Heart left ventricle (tissue), 16 donors: ENCODE measurements around the gene PLA2G6. TPM values are rescaled to one million over a fixed set of nuclear protein-coding genes. Genes with fewer than 3 reads are reported as not detected.

Experiments used
- ATAC-seq, 4 donors: fragments of 200-7000 bp; cut with Tn5 transposase; one replicate each; pipeline ENCODE4 v1.9.1; 2020 to 2022; ENCODE audit warnings: moderate library complexity in 4 of 4, mild to moderate bottlenecking in 3 of 4, moderate number of reproducible peaks in 1 of 4
- DNase-seq, 5 donors: peaks; one replicate each; pipeline ENCODE4 v3.0.0-alpha.2; 2020
- H3K27ac ChIP-seq, 12 donors: fragments of 200-600 bp; sonication (generic) in 4 of 12; one replicate each; pipeline versions ENCODE4 v1.5.0 to v1.8.0; 2016 to 2022; ENCODE audit warnings: mild to moderate bottlenecking in 2 of 12
- H3K27me3 ChIP-seq, 9 donors: fragments of 200-600 bp; sonication (generic) in 2 of 9; one replicate each; pipeline versions ENCODE4 v1.5.1 to v1.8.0; 2016 to 2022; ENCODE audit warnings: mild to moderate bottlenecking in 3 of 9
- H3K36me3 ChIP-seq, 9 donors: fragments of 200-600 bp; sonication (generic) in 2 of 9; one replicate each; pipeline versions ENCODE4 v1.5.0 to v1.8.0; 2018 to 2022; ENCODE audit warnings: mild to moderate bottlenecking in 2 of 9
- H3K4me1 ChIP-seq, 12 donors: fragments of 200-600 bp; sonication (generic) in 4 of 12; one replicate each; pipeline versions ENCODE4 v1.5.0 to v1.8.0; 2016 to 2022; ENCODE audit warnings: mild to moderate bottlenecking in 3 of 12
- H3K4me3 ChIP-seq, 12 donors: fragments of 200-600 bp; sonication (generic) in 4 of 12; one replicate each; pipeline versions ENCODE4 v1.5.0 to v1.8.0; 2017 to 2022; ENCODE audit warnings: mild to moderate bottlenecking in 9 of 12, moderate library complexity in 4 of 12
- H3K9me3 ChIP-seq, 12 donors: fragments of 200-600 bp; sonication (generic) in 4 of 12; one replicate each; pipeline versions ENCODE4 v1.5.0 to v1.8.0; 2016 to 2022; ENCODE audit warnings: mild to moderate bottlenecking in 1 of 12
- POLR2A ChIP-seq, 2 donors: fragments of 450-650 bp; IDR thresholded peaks; one replicate each; pipeline ENCODE4 v1.6.1; 2017; ENCODE audit warnings: antibody characterized with exemption in 2 of 2, mild to moderate bottlenecking in 2 of 2, moderate library complexity in 2 of 2
- WGBS, 4 donors: extraction: QIAGEN DNeasy Blood & Tissue Kit in 2 of 4; methylation state at CpG; one replicate each; pipeline versions ENCODE4 v1.1.5 to v1.1.7; 2013 to 2018; 5-methylcytosine and 5-hydroxymethylcytosine counted together
- intact Hi-C, 10 donors: fragments of 100-400 bp; cut with DNase I; formaldehyde crosslinking; loops; one replicate each; pipeline versions ENCODE4 v1.11.1 to v1.14.2; 2022
- polyA plus RNA-seq, 2 donors: library from polyadenylated mRNA; stranded (reverse); fragments of 200-250 nt; gene quantifications; one replicate each; pipeline ENCODE4 v1.2.3, GENCODE V29; 2013
- total RNA-seq, 9 donors: library from RNA; depleted of rRNA in 2 of 9; stranded (reverse); fragments of >200 nt in 2 of 9; fragmentation: NEBNext Ultra II Directional in 3 of 9; extraction: Animal tissue kit (Norgen Biotek cat#: 25700) in 3 of 9; gene quantifications; one replicate each; pipeline versions ENCODE4 v1.1.0 to v1.2.4, GENCODE V29; 2016 to 2023
- TF ChIP-seq, protein P1 (sequence below), 12 donors: fragments of 200-600 bp; sonication (generic) in 4 of 12; IDR thresholded peaks; one replicate each; pipeline versions ENCODE4 v1.5.0 to v1.8.0; 2018 to 2022; ENCODE audit warnings: antibody characterized with exemption in 12 of 12, mild to moderate bottlenecking in 5 of 12
- donor health status: ischemic (EF 13 %, LVEDD 7.1; RV severe dilation, severe dysfunction).
- donor health status: healthy with polysubstance abuse.
- donor health status: DM: no; HTN: yes; CAD: no.
- donor health status: DM: no; HTN: no; CAD: no.
- donor health status: ischemic (EF 25% LVEDD 6.9; RV normal size, moderate dysfunction).
- donor health status: ischemic (EF 25% LVEDD 5.7; RV mildly dilated, moderate dysfunction).
- donor health status: healthy.
- donor health status: DM: yes; HTN: yes; CAD: no.
- donor health status: ischemic (EF 35%, LVEDD 5.7; RV mildly dilated, moderate dysfunction).
- donor health status: nonischemic (EF 11% LVEDD 7.7; RV severe dilation, severe dysfunction).
- donor health status: DM: yes; HTN: yes; CAD: no.
- donor health status: PGD.
- donor health status: ischemic (EF 29% LVEDD 5.4; RV normal size, mild dysfunction).
- donor health status: nonischemic (EF 23%, LVEDD 6.1; RV moderate dilation, normal function).

Gene PLA2G6
- total and polyA plus RNA-seq, 11 donors: 4.9 to 17.9 (median 11.0) TPM

DNA sequence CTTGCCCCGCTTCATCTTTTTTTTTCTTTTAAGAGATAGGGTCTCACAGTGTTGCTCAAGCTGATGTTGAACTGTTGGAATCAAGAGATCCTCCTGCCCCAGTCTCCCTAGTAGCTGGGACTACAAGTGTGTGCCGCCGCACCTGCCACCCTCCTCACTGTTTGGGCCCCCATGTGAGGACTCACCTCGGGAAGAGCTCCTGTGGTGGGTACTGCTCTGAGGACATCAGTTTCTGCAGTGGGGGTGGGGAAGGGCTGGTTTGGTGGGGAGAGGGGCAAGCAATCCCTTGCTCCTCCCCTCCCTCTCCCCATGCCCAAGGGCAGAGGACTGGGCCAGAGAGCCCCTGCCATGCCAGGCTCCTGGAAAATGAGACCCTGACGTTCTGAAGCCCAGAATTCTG lies 96.1 kb downstream of the PLA2G6 start:
- intact Hi-C loops: no loop called here
- peaks cover 0 to 49% (median 14%) of the 10 kb centered on the region in 9 donors for H3K27me3 ChIP-seq

DNA sequence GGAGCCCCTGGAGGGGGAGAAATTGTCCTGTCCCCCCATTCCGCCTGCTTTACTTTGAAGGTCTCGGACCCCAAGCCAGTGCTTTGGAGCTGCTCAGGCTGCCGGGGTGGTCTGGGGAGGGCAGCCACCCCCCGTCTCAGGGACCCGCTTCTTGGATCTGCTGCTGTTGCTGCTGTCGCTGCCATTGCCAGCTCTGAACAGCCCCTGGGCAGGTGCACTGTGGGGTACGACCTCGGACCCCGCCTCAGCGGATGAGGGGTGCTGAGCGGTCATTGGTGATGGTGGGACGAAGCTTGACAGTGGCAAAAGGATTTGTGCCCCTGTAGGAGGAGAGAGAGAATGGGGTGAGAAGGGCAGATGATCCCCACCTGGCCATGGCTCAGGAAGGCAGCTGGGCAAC lies 96.6 kb downstream of the PLA2G6 start:
- peaks cover 0 to 53% (median 14%) of the 10 kb centered on the region in 9 donors for H3K27me3 ChIP-seq
- H3K4me1 ChIP-seq: peaks cover 5 to 34% (median 20%) of the 10 kb centered on the region in 12 donors
- TF ChIP-seq, protein P1, sequence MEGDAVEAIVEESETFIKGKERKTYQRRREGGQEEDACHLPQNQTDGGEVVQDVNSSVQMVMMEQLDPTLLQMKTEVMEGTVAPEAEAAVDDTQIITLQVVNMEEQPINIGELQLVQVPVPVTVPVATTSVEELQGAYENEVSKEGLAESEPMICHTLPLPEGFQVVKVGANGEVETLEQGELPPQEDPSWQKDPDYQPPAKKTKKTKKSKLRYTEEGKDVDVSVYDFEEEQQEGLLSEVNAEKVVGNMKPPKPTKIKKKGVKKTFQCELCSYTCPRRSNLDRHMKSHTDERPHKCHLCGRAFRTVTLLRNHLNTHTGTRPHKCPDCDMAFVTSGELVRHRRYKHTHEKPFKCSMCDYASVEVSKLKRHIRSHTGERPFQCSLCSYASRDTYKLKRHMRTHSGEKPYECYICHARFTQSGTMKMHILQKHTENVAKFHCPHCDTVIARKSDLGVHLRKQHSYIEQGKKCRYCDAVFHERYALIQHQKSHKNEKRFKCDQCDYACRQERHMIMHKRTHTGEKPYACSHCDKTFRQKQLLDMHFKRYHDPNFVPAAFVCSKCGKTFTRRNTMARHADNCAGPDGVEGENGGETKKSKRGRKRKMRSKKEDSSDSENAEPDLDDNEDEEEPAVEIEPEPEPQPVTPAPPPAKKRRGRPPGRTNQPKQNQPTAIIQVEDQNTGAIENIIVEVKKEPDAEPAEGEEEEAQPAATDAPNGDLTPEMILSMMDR (IDR thresholded peaks at IDR 0.05): no peak
- TF ChIP-seq POLR2A (IDR thresholded peaks at IDR 0.05): no peak
- H3K9me3 ChIP-seq: no peaks in the 10 kb centered on the region
- H3K36me3 ChIP-seq: no peaks in the 10 kb centered on the region
- H3K4me3 ChIP-seq: no peak overlapping the region
- no peak overlapping the region for H3K27ac ChIP-seq
- DNase-seq: peak in 1 of 5 donors; percentile 40
- no peak for ATAC-seq
- intact Hi-C loops: no loop called here
- 87 to 97% (median 95%) methylated on average over 4 to 12 of the region's 12 CpGs for WGBS, 4 donors

More for the DNA sequence above, 96.1 kb downstream of the PLA2G6 start:
- H3K4me3 ChIP-seq: no peak overlapping the region
- no peaks in the 10 kb centered on the region for H3K36me3 ChIP-seq
- no peak overlapping the region for H3K27ac ChIP-seq
- peaks cover 5 to 34% (median 20%) of the 10 kb centered on the region in 12 donors for H3K4me1 ChIP-seq
- ATAC-seq (no peak), DNase-seq (no peak)
- WGBS, 4 donors: 72 to 90% (median 78%) methylated on average over 3 to 5 of the region's 5 CpGs
- TF ChIP-seq POLR2A (IDR thresholded peaks at IDR 0.05): no peak
- TF ChIP-seq, protein P1 (IDR thresholded peaks at IDR 0.05): no peak
- no peaks in the 10 kb centered on the region for H3K9me3 ChIP-seq

DNA sequence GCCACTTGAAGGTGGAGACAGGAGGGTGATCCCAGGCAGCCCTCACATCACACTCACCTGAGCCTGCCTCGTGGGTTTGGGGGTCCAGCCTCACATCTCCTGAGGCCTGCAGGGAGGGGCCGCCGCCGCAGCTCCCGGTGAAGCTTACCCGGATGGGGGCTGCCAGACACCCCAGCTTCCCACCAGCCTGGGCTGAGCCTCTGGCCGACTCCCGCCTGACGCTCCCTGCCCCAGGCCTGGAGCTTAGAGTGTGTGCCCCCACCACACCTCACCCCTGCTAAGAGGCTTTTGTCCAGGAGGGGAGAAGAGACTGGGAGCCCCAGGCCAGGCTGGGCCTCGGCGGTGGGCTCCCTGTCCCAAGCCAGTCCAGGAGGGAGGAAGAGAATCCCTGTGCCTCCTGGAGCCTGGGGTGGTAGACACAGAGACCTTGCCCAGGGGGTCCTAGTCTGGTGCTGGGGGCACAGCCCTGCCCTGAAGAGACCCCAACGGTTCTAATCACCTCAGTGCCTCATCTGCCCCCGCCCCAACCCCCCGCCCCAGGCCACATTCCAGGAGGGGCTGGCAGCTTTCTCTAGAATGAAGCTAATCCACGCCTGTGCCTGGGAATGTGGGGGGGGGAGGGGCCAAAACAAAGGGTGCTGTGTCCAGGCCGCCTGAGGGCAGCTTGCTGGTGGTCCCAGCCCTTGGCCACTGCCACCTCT lies 97.5 kb downstream of the PLA2G6 start, which contains the start of gene SLC16A8:
SLC16A8 (minus strand) TSS at position 254 of the 701 bp plus-strand sequence. CDS start 1,311 bp downstream, outside the sequence.
- intact Hi-C loops: no loop called here
- Histone ChIP-seq H3K9me3 (no peaks in the 10 kb centered on the region), H3K27ac (no peak within 1 kb of the TSS), H3K36me3 (no peaks in the 10 kb centered on the region), H3K4me1 (peaks cover 5 to 29% (median 20%) of the 10 kb centered on the region in 12 donors), H3K4me3 (no peak within 1 kb of the TSS), H3K27me3 (peaks cover 0 to 47% (median 10%) of the 10 kb centered on the region in 9 donors)
- TF ChIP-seq, protein P1 (IDR thresholded peaks at IDR 0.05): no peak
- no peak for TF ChIP-seq POLR2A (IDR thresholded peaks at IDR 0.05)
- DNase-seq (peak in 1 of 5 donors; percentile 53), ATAC-seq (no peak)
- WGBS, 4 donors: 83 to 86% (median 84%) methylated on average over 10 to 16 of the region's 16 CpGs

DNA sequence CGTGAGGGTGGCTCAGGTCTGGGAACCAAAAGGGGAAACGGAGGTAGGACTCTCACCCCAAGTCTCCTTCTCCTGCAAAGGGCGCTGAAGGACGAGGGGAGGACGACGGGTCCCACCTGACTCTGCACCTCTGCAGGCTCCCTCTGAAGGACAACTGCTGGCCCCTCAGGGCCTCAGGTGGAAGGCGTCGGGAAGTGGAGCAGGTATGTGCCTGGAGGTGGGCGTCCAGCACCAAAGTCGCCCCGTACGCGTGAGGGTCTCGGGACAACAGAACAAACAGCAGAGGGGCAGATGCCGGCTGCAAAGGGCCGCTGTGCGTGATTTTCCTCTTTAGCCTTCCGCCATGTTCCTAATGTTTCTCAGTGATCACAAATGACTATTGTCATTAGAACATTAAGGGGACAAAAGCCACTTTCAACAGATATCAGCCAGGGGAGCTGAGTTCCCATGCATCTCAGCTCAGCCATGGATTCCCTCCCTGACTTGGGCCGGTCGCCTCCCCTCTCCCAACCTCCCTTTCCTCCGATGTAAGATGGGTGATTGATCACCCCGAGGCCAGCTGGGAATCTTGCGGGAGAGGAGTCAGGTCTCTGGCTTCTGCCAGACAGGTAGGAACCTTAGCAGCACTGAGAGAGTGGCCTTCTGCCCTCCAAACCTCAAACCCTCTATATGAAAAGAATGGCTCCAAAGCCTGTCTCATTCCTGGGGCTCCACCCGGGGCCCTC lies 98.5 kb downstream of the PLA2G6 start:
- TF ChIP-seq, protein P1 (IDR thresholded peaks at IDR 0.05): no peak
- no peak for TF ChIP-seq POLR2A (IDR thresholded peaks at IDR 0.05)
- no peaks in the 10 kb centered on the region for H3K36me3 ChIP-seq
- WGBS, 4 donors: 86 to 92% (median 89%) methylated on average over 24 of the region's 24 CpGs
- no peak overlapping the region for H3K4me3 ChIP-seq
- DNase-seq (peak in 2 of 5 donors; percentile 25 to 62), ATAC-seq (no peak)
- peaks cover 0 to 38% (median 9%) of the 10 kb centered on the region in 9 donors for H3K27me3 ChIP-seq
- H3K27ac ChIP-seq: no peak overlapping the region
- intact Hi-C loops: no loop called here
- H3K9me3 ChIP-seq: no peaks in the 10 kb centered on the region
- H3K4me1 ChIP-seq: peaks cover 5 to 23% (median 15%) of the 10 kb centered on the region in 12 donors
